ENCODE data around the gene TYW1. TPM values are rescaled to one million over a fixed set of nuclear protein-coding genes. Genes with fewer than 3 reads are reported as not detected.
"Not testable (repeated sequence)": the region's sequence is repeated elsewhere in the genome, so short reads cannot be mapped to it uniquely, and the experiment has no call there.

Gene TYW1
- polyA plus RNA-seq, 2 donors = 3.6 to 6.0 TPM

- not testable (repeated sequence) for H3K27me3 ChIP-seq (ENCODE audit: control insufficient read depth in 1 of 2, insufficient read depth in 2 of 2, low read length in 2 of 2); H3K36me3 ChIP-seq (ENCODE audit: control insufficient read depth in 2 of 2, insufficient read depth in 2 of 2, low read length in 1 of 2); H3K4me3 ChIP-seq (ENCODE audit: low read depth in 1 of 2, low read length in 2 of 2); H3K4me1 ChIP-seq (ENCODE audit: control insufficient read depth in 2 of 2, insufficient read depth in 2 of 2, low read length in 1 of 2); H3K27ac ChIP-seq (ENCODE audit: low read depth in 2 of 2, low read length in 1 of 2); H3K9me3 ChIP-seq (ENCODE audit: control insufficient read depth in 2 of 2, insufficient read depth in 1 of 2, low read depth in 1 of 2, low read length in 1 of 2)
- 82 to 100% methylated on average over 1 to 3 of the region's 3 CpGs for WGBS, 2 donors
These were observed 7.1 kb upstream of the TYW1 start for GRCh38 chr7:66989552-66989951.

GRCh38 chr7:66994051-66994450, 2.6 kb upstream of the TYW1 start:
- WGBS, 2 donors = 30 to 50% methylated on average over 4 to 5 of the region's 5 CpGs
- not testable (repeated sequence) for H3K9me3 ChIP-seq (ENCODE audit: control insufficient read depth in 2 of 2, insufficient read depth in 1 of 2, low read depth in 1 of 2, low read length in 1 of 2); H3K27me3 ChIP-seq (ENCODE audit: control insufficient read depth in 1 of 2, insufficient read depth in 2 of 2, low read length in 2 of 2); H3K36me3 ChIP-seq (ENCODE audit: control insufficient read depth in 2 of 2, insufficient read depth in 2 of 2, low read length in 1 of 2); H3K4me1 ChIP-seq (ENCODE audit: control insufficient read depth in 2 of 2, insufficient read depth in 2 of 2, low read length in 1 of 2)
- Histone ChIP-seq H3K27ac (ENCODE audit: low read depth in 2 of 2, low read length in 1 of 2) (peak overlapping the region in 1 of 2 donors; percentile 99), H3K4me3 (ENCODE audit: low read depth in 1 of 2, low read length in 2 of 2) (peak overlapping the region in 1 of 2 donors; percentile 81)

- peak overlapping the region; percentile 74 to 81 for H3K4me3 ChIP-seq (ENCODE audit: low read depth in 1 of 2, low read length in 2 of 2)
- not testable (repeated sequence) for H3K36me3 ChIP-seq (ENCODE audit: control insufficient read depth in 2 of 2, insufficient read depth in 2 of 2, low read length in 1 of 2); H3K9me3 ChIP-seq (ENCODE audit: control insufficient read depth in 2 of 2, insufficient read depth in 1 of 2, low read depth in 1 of 2, low read length in 1 of 2); H3K27me3 ChIP-seq (ENCODE audit: control insufficient read depth in 1 of 2, insufficient read depth in 2 of 2, low read length in 2 of 2); H3K4me1 ChIP-seq (ENCODE audit: control insufficient read depth in 2 of 2, insufficient read depth in 2 of 2, low read length in 1 of 2)
- 1 to 2% methylated on average over 9 of the region's 9 CpGs for WGBS, 2 donors
- H3K27ac ChIP-seq (ENCODE audit: low read depth in 2 of 2, low read length in 1 of 2) = peak overlapping the region; percentile 96 to 99
These were observed 2.0 kb upstream of the TYW1 start for GRCh38 chr7:66994691-66995049.

GRCh38 chr7:66995050-66995776, 1.4 kb upstream of the TYW1 start, which contains the start of gene SBDS:
SBDS (minus strand) TSS chr7:66995586; CDS start chr7:66995417, 169 bp downstream.
- Histone ChIP-seq H3K4me3 (ENCODE audit: low read depth in 1 of 2, low read length in 2 of 2) (peak within 1 kb of the TSS; percentile 74 to 81), H3K27ac (ENCODE audit: low read depth in 2 of 2, low read length in 1 of 2) (peak within 1 kb of the TSS; percentile 96 to 99)
- not testable (repeated sequence) for H3K4me1 ChIP-seq (ENCODE audit: control insufficient read depth in 2 of 2, insufficient read depth in 2 of 2, low read length in 1 of 2); H3K9me3 ChIP-seq (ENCODE audit: control insufficient read depth in 2 of 2, insufficient read depth in 1 of 2, low read depth in 1 of 2, low read length in 1 of 2); H3K27me3 ChIP-seq (ENCODE audit: control insufficient read depth in 1 of 2, insufficient read depth in 2 of 2, low read length in 2 of 2); H3K36me3 ChIP-seq (ENCODE audit: control insufficient read depth in 2 of 2, insufficient read depth in 2 of 2, low read length in 1 of 2)
- WGBS, 2 donors = 0% methylated on average over 59 of the region's 59 CpGs

GRCh38 chr7:67000601-67001258, 4.1 kb downstream of the TYW1 start:
- not testable (repeated sequence) for H3K27ac ChIP-seq (ENCODE audit: low read depth in 2 of 2, low read length in 1 of 2); H3K36me3 ChIP-seq (ENCODE audit: control insufficient read depth in 2 of 2, insufficient read depth in 2 of 2, low read length in 1 of 2); H3K4me3 ChIP-seq (ENCODE audit: low read depth in 1 of 2, low read length in 2 of 2); H3K27me3 ChIP-seq (ENCODE audit: control insufficient read depth in 1 of 2, insufficient read depth in 2 of 2, low read length in 2 of 2); H3K4me1 ChIP-seq (ENCODE audit: control insufficient read depth in 2 of 2, insufficient read depth in 2 of 2, low read length in 1 of 2); H3K9me3 ChIP-seq (ENCODE audit: control insufficient read depth in 2 of 2, insufficient read depth in 1 of 2, low read depth in 1 of 2, low read length in 1 of 2)
- WGBS, 2 donors = 44 to 51% methylated on average over 3 to 4 of the region's 5 CpGs

- H3K36me3 ChIP-seq (ENCODE audit: control insufficient read depth in 2 of 2, insufficient read depth in 2 of 2, low read length in 1 of 2); H3K9me3 ChIP-seq (ENCODE audit: control insufficient read depth in 2 of 2, insufficient read depth in 1 of 2, low read depth in 1 of 2, low read length in 1 of 2); H3K27ac ChIP-seq (ENCODE audit: low read depth in 2 of 2, low read length in 1 of 2); H3K4me1 ChIP-seq (ENCODE audit: control insufficient read depth in 2 of 2, insufficient read depth in 2 of 2, low read length in 1 of 2); H3K4me3 ChIP-seq (ENCODE audit: low read depth in 1 of 2, low read length in 2 of 2); H3K27me3 ChIP-seq (ENCODE audit: control insufficient read depth in 1 of 2, insufficient read depth in 2 of 2, low read length in 2 of 2): not testable (repeated sequence)
- WGBS, 2 donors = 86 to 88% methylated on average over 1 to 2 of the region's 2 CpGs
These were observed 7.5 kb downstream of the TYW1 start for GRCh38 chr7:67004145-67004544.

GRCh38 chr7:67006965-67007364, 10.3 kb downstream of the TYW1 start:
- H3K4me1 ChIP-seq (ENCODE audit: control insufficient read depth in 2 of 2, insufficient read depth in 2 of 2, low read length in 1 of 2) = no peaks in the 10 kb centered on the region
- no peaks in the 10 kb centered on the region for H3K36me3 ChIP-seq (ENCODE audit: control insufficient read depth in 2 of 2, insufficient read depth in 2 of 2, low read length in 1 of 2)
- WGBS, 2 donors = 54 to 64% methylated on average over 2 of the region's 2 CpGs
- no peaks in the 10 kb centered on the region for H3K9me3 ChIP-seq (ENCODE audit: control insufficient read depth in 2 of 2, insufficient read depth in 1 of 2, low read depth in 1 of 2, low read length in 1 of 2)
- H3K27me3 ChIP-seq (ENCODE audit: control insufficient read depth in 1 of 2, insufficient read depth in 2 of 2, low read length in 2 of 2) = no peaks in the 10 kb centered on the region
- H3K4me3 ChIP-seq (ENCODE audit: low read depth in 1 of 2, low read length in 2 of 2) = no peak overlapping the region
- H3K27ac ChIP-seq (ENCODE audit: low read depth in 2 of 2, low read length in 1 of 2) = no peak overlapping the region

GRCh38 chr7:67008260-67008659, 11.6 kb downstream of the TYW1 start:
- no peak overlapping the region for H3K27ac ChIP-seq (ENCODE audit: low read depth in 2 of 2, low read length in 1 of 2)
- no peak overlapping the region for H3K4me3 ChIP-seq (ENCODE audit: low read depth in 1 of 2, low read length in 2 of 2)
- H3K27me3 ChIP-seq (ENCODE audit: control insufficient read depth in 1 of 2, insufficient read depth in 2 of 2, low read length in 2 of 2) = no peaks in the 10 kb centered on the region
- H3K36me3 ChIP-seq (ENCODE audit: control insufficient read depth in 2 of 2, insufficient read depth in 2 of 2, low read length in 1 of 2) = no peaks in the 10 kb centered on the region
- H3K4me1 ChIP-seq (ENCODE audit: control insufficient read depth in 2 of 2, insufficient read depth in 2 of 2, low read length in 1 of 2) = no peaks in the 10 kb centered on the region
- WGBS, 2 donors = 90 to 95% methylated on average over 4 of the region's 4 CpGs
- no peaks in the 10 kb centered on the region for H3K9me3 ChIP-seq (ENCODE audit: control insufficient read depth in 2 of 2, insufficient read depth in 1 of 2, low read depth in 1 of 2, low read length in 1 of 2)

- not testable (repeated sequence) for H3K9me3 ChIP-seq (ENCODE audit: control insufficient read depth in 2 of 2, insufficient read depth in 1 of 2, low read depth in 1 of 2, low read length in 1 of 2); H3K27me3 ChIP-seq (ENCODE audit: control insufficient read depth in 1 of 2, insufficient read depth in 2 of 2, low read length in 2 of 2); H3K4me3 ChIP-seq (ENCODE audit: low read depth in 1 of 2, low read length in 2 of 2); H3K27ac ChIP-seq (ENCODE audit: low read depth in 2 of 2, low read length in 1 of 2); H3K36me3 ChIP-seq (ENCODE audit: control insufficient read depth in 2 of 2, insufficient read depth in 2 of 2, low read length in 1 of 2); H3K4me1 ChIP-seq (ENCODE audit: control insufficient read depth in 2 of 2, insufficient read depth in 2 of 2, low read length in 1 of 2)
- WGBS, 2 donors = 89 to 95% methylated on average over 3 of the region's 3 CpGs
These were observed 13.0 kb downstream of the TYW1 start for GRCh38 chr7:67009677-67010076.

GRCh38 chr7:67014076-67014622, 17.5 kb downstream of the TYW1 start:
- not testable (repeated sequence) for H3K36me3 ChIP-seq (ENCODE audit: control insufficient read depth in 2 of 2, insufficient read depth in 2 of 2, low read length in 1 of 2); H3K4me3 ChIP-seq (ENCODE audit: low read depth in 1 of 2, low read length in 2 of 2); H3K4me1 ChIP-seq (ENCODE audit: control insufficient read depth in 2 of 2, insufficient read depth in 2 of 2, low read length in 1 of 2); H3K27me3 ChIP-seq (ENCODE audit: control insufficient read depth in 1 of 2, insufficient read depth in 2 of 2, low read length in 2 of 2); H3K9me3 ChIP-seq (ENCODE audit: control insufficient read depth in 2 of 2, insufficient read depth in 1 of 2, low read depth in 1 of 2, low read length in 1 of 2); H3K27ac ChIP-seq (ENCODE audit: low read depth in 2 of 2, low read length in 1 of 2)
- 93 to 94% methylated on average over 9 of the region's 9 CpGs for WGBS, 2 donors
